HepG2 (cell line): ENCODE data around the gene HNRNPM. TPM values are rescaled to one million over a fixed set of nuclear protein-coding genes. Genes with fewer than 3 reads are reported as not detected.

Experiments
- CEBPG ChIP-seq: IDR thresholded peaks from 2 replicates; pipeline ENCODE4 v1.6.1; 2016
- DMAP1 ChIP-seq: IDR thresholded peaks from 2 replicates; pipeline ENCODE4 v1.6.1; 2016
- JUND ChIP-seq: sonication (generic); formaldehyde crosslinking; IDR thresholded peaks from 2 replicates; pipeline ENCODE4 v1.8.0; 2022; ENCODE audit warnings: mild to moderate bottlenecking, missing genetic modification reagents
- KDM5A ChIP-seq: fragments of 200-600 bp; sonication (generic); IDR thresholded peaks from 2 replicates; pipeline ENCODE4 v1.7.0; 2018; ENCODE audit warnings: antibody characterized with exemption, mild to moderate bottlenecking, low read length, borderline replicate concordance
- SRSF4 ChIP-seq: fragments of 200-400 bp; formaldehyde crosslinking; IDR thresholded peaks from one replicate; pipeline ENCODE4 v1.6.1; 2018; ENCODE audit warnings: mild to moderate bottlenecking, low read depth, low read length, moderate library complexity; ENCODE audit not compliant: poor library complexity, severe bottlenecking
- ZNF24 ChIP-seq: fragments of 450-650 bp; IDR thresholded peaks from 2 replicates; pipeline ENCODE4 v1.6.1; 2017; ENCODE audit warnings: antibody characterized with exemption, mild to moderate bottlenecking
- ZNF616 ChIP-seq: sonication (generic); formaldehyde crosslinking; IDR thresholded peaks from 2 replicates; pipeline ENCODE4 v1.5.0; 2020; ENCODE audit warnings: low read depth, mild to moderate bottlenecking, missing genetic modification reagents
- polyA plus RNA-seq, 8 experiments: library from polyadenylated mRNA; depleted of rRNA in 3 of 8; stranded (reverse) in 7 of 8; unstranded in 1 of 8; fragments of >200 nt; fragmentation: Illumina TruSeq in 4 of 8; extraction: Trizol in 4 of 8; gene quantifications; 2 replicates each; pipeline versions ENCODE4 v1.2.1 to v1.2.3, GENCODE V29; 2011 to 2016; ENCODE audit warnings: low read depth in 4 of 8, missing spikeins in 1 of 8, mixed read lengths in 1 of 8; ENCODE audit not compliant: insufficient read depth in 1 of 8
- total RNA-seq, 5 experiments: library from RNA; depleted of rRNA; stranded (reverse); fragments of >200 nt; fragmentation: Illumina TruSeq; extraction: Trizol; gene quantifications; 2 replicates each; pipeline ENCODE4 v1.2.3, GENCODE V29; 2016; ENCODE audit warnings: low read depth in 1 of 5
- TF ChIP-seq, protein P1 (sequence below): sonication (generic); formaldehyde crosslinking; IDR thresholded peaks from 2 replicates; pipeline ENCODE4 v1.8.0; 2022; ENCODE audit warnings: mild to moderate bottlenecking, missing genetic modification reagents, borderline replicate concordance
- TF ChIP-seq, protein P2 (sequence below), 2 experiments: fragments of 450-650 bp in 1 of 2; sonication (generic) in 1 of 2; formaldehyde crosslinking; IDR thresholded peaks; 2 replicates each; pipeline versions ENCODE4 v1.5.0 to v1.8.0; 2020 to 2022; ENCODE audit warnings: mild to moderate bottlenecking in 1 of 2, missing genetic modification reagents in 1 of 2
- TF ChIP-seq, protein P3 (sequence below): sonication (generic); formaldehyde crosslinking; IDR thresholded peaks from 2 replicates; pipeline ENCODE4 v1.4.0; 2020; ENCODE audit warnings: missing genetic modification reagents, borderline replicate concordance
- TF ChIP-seq, protein P4 (sequence below): sonication (generic); formaldehyde crosslinking; IDR thresholded peaks from 2 replicates; pipeline ENCODE4 v1.8.0; 2022; ENCODE audit warnings: missing genetic modification reagents, mild to moderate bottlenecking, moderate library complexity, borderline replicate concordance
- TF ChIP-seq, protein P5 (sequence below): sonication (generic); formaldehyde crosslinking; conservative IDR thresholded peaks from 2 replicates; pipeline ENCODE4 v1.5.0; 2020; ENCODE audit warnings: missing genetic modification reagents
- TF ChIP-seq, protein P6 (sequence below): sonication (generic); formaldehyde crosslinking; IDR thresholded peaks from 2 replicates; pipeline ENCODE4 v1.4.0; 2020; ENCODE audit warnings: missing genetic modification reagents
- TF ChIP-seq, protein P7 (sequence below): sonication (generic); formaldehyde crosslinking; IDR thresholded peaks from 2 replicates; pipeline ENCODE4 v1.4.0; 2020; ENCODE audit warnings: missing genetic modification reagents, borderline replicate concordance

HNRNPM gene
- total and polyA plus RNA-seq, 2 of the 13 experiments (the other 11 are each of a cell fraction or from before 2014, with no cell fraction given), result 56.7 to 102 TPM

DNA sequence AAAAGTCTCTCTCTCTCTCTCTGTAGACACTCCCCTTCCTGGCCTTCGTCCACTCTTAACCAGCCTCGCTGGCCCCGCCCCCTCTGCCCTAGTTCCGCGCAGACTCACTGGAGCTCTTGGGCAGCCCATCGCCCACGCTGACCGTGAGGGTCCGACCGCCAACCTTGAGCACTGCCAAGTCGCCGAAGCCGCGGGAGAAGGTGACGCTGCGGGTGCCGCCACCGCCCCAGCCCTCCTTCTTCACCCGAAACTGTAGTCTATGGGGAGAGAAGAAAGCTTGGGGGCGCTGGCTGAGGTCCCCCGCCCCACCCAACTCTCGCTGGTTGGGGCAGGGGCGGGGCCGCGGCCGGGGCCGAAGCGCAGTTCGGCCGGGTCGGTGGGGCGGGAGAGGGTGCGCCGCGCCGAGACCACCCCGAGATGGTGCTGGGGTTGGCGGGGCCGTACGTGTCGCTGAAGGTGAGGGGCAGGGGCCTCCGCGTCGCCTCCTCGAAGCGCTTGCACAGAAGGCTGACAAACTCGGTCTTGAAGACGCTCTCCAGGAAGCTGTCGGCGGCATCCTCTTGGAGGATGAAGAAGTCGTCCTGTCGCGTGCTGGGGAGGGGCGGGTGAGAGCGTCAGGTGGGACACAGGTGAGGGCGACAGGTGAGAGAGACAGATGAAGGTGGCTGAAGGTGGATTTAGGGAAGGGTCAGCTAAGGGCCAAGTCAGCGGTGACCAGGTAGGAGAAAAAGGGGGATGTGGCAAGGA lies 81.7 kb downstream of the HNRNPM start (continued):
- TF ChIP-seq, protein P1, sequence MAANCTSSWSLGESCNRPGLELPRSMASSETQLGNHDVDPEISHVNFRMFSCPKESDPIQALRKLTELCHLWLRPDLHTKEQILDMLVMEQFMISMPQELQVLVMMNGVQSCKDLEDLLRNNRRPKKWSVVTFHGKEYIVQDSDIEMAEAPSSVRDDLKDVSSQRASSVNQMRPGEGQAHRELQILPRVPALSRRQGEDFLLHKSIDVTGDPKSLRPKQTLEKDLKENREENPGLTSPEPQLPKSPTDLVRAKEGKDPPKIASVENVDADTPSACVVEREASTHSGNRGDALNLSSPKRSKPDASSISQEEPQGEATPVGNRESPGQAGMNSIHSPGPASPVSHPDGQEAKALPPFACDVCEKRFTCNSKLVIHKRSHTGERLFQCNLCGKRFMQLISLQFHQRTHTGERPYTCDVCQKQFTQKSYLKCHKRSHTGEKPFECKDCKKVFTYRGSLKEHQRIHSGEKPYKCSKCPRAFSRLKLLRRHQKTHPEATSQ (CRISPR knock-in tag), result no peak
- TF ChIP-seq SRSF4 (no peak), JUND (CRISPR knock-in tag) (no peak), ZNF616 (CRISPR knock-in tag) (0 out of 2 replicates have a peak, but pooled peaks have one; percentile 51), ZNF24 (no peak), CEBPG (CRISPR knock-in tag) (no peak), KDM5A (peak; percentile 6; the same call in 1 of the 2 replicates), DMAP1 (CRISPR knock-in tag) (no peak; the same call in 1 of the 2 replicates)
- TF ChIP-seq, protein P2, sequence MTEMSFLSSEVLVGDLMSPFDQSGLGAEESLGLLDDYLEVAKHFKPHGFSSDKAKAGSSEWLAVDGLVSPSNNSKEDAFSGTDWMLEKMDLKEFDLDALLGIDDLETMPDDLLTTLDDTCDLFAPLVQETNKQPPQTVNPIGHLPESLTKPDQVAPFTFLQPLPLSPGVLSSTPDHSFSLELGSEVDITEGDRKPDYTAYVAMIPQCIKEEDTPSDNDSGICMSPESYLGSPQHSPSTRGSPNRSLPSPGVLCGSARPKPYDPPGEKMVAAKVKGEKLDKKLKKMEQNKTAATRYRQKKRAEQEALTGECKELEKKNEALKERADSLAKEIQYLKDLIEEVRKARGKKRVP (CRISPR knock-in tag; IDR thresholded peaks at IDR 0.05), result 0 out of 4 replicates have a peak, but pooled peaks of 1 of the 2 experiments have one; percentile 4
- TF ChIP-seq, protein P3, sequence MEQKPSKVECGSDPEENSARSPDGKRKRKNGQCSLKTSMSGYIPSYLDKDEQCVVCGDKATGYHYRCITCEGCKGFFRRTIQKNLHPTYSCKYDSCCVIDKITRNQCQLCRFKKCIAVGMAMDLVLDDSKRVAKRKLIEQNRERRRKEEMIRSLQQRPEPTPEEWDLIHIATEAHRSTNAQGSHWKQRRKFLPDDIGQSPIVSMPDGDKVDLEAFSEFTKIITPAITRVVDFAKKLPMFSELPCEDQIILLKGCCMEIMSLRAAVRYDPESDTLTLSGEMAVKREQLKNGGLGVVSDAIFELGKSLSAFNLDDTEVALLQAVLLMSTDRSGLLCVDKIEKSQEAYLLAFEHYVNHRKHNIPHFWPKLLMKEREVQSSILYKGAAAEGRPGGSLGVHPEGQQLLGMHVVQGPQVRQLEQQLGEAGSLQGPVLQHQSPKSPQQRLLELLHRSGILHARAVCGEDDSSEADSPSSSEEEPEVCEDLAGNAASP (CRISPR knock-in tag), result no peak
- TF ChIP-seq, protein P4, sequence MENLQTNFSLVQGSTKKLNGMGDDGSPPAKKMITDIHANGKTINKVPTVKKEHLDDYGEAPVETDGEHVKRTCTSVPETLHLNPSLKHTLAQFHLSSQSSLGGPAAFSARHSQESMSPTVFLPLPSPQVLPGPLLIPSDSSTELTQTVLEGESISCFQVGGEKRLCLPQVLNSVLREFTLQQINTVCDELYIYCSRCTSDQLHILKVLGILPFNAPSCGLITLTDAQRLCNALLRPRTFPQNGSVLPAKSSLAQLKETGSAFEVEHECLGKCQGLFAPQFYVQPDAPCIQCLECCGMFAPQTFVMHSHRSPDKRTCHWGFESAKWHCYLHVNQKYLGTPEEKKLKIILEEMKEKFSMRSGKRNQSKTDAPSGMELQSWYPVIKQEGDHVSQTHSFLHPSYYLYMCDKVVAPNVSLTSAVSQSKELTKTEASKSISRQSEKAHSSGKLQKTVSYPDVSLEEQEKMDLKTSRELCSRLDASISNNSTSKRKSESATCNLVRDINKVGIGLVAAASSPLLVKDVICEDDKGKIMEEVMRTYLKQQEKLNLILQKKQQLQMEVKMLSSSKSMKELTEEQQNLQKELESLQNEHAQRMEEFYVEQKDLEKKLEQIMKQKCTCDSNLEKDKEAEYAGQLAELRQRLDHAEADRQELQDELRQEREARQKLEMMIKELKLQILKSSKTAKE (CRISPR knock-in tag), result 0 out of 2 replicates have a peak, but pooled peaks have one; percentile 18
- TF ChIP-seq, protein P5, sequence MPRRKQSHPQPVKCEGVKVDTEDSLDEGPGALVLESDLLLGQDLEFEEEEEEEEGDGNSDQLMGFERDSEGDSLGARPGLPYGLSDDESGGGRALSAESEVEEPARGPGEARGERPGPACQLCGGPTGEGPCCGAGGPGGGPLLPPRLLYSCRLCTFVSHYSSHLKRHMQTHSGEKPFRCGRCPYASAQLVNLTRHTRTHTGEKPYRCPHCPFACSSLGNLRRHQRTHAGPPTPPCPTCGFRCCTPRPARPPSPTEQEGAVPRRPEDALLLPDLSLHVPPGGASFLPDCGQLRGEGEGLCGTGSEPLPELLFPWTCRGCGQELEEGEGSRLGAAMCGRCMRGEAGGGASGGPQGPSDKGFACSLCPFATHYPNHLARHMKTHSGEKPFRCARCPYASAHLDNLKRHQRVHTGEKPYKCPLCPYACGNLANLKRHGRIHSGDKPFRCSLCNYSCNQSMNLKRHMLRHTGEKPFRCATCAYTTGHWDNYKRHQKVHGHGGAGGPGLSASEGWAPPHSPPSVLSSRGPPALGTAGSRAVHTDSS, result no peak
- TF ChIP-seq, protein P6, sequence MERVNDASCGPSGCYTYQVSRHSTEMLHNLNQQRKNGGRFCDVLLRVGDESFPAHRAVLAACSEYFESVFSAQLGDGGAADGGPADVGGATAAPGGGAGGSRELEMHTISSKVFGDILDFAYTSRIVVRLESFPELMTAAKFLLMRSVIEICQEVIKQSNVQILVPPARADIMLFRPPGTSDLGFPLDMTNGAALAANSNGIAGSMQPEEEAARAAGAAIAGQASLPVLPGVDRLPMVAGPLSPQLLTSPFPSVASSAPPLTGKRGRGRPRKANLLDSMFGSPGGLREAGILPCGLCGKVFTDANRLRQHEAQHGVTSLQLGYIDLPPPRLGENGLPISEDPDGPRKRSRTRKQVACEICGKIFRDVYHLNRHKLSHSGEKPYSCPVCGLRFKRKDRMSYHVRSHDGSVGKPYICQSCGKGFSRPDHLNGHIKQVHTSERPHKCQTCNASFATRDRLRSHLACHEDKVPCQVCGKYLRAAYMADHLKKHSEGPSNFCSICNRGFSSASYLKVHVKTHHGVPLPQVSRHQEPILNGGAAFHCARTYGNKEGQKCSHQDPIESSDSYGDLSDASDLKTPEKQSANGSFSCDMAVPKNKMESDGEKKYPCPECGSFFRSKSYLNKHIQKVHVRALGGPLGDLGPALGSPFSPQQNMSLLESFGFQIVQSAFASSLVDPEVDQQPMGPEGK, result peak; percentile 28; the same call in 1 of the 2 replicates
- TF ChIP-seq, protein P7, sequence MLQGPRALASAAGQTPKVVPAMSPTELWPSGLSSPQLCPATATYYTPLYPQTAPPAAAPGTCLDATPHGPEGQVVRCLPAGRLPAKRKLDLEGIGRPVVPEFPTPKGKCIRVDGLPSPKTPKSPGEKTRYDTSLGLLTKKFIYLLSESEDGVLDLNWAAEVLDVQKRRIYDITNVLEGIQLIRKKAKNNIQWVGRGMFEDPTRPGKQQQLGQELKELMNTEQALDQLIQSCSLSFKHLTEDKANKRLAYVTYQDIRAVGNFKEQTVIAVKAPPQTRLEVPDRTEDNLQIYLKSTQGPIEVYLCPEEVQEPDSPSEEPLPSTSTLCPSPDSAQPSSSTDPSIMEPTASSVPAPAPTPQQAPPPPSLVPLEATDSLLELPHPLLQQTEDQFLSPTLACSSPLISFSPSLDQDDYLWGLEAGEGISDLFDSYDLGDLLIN, result no peak
